Neural crest cell (in vitro differentiated cells): Measurements from ENCODE around the gene SNAPC4. TPM values are rescaled to one million over a fixed set of nuclear protein-coding genes. Genes with fewer than 3 reads are reported as not detected.
A peak's percentile ranks its signal among the peaks of the same experiment; 100 is the strongest.

Experiments
- DNase-seq: peaks from one replicate; pipeline ENCODE4 v3.0.0; 2021; ENCODE audit warnings: low read depth, mixed read lengths, low spot score
- H3K27ac Mint-ChIP-seq: one replicate; pipeline ENCODE4 v1.8.0; 2021; ENCODE audit warnings: mild to moderate bottlenecking, mixed read lengths; ENCODE audit not compliant: unreplicated experiment
- H3K27me3 Mint-ChIP-seq: 2 replicates; pipeline ENCODE4 v1.8.0; 2021; ENCODE audit warnings: low read depth, mild to moderate bottlenecking, mixed read lengths
- H3K36me3 Mint-ChIP-seq: 2 replicates; pipeline ENCODE4 v1.8.0; 2021; ENCODE audit warnings: low read depth, mild to moderate bottlenecking, mixed read lengths
- H3K4me1 Mint-ChIP-seq: 2 replicates; pipeline ENCODE4 v1.8.0; 2021; ENCODE audit warnings: mixed read lengths
- H3K4me3 Mint-ChIP-seq: one replicate; pipeline ENCODE4 v1.8.0; 2021; ENCODE audit warnings: mild to moderate bottlenecking, mixed read lengths
- H3K9me3 Mint-ChIP-seq: 2 replicates; pipeline ENCODE4 v1.8.0; 2021; ENCODE audit warnings: mixed read lengths
- total RNA-seq: library from RNA; stranded (reverse); gene quantifications from 2 replicates; pipeline ENCODE4 v1.2.1, GENCODE V29; 2021
- TF ChIP-seq, protein P1 (sequence below): fragments of 200-600 bp; sonication (generic); conservative IDR thresholded peaks from 2 replicates; pipeline ENCODE4 v1.5.0; 2021; ENCODE audit warnings: antibody characterized with exemption, mild to moderate bottlenecking

The SNAPC4 gene
- total RNA-seq, 1 donor from 2014 or later: 19.0 TPM

DNA sequence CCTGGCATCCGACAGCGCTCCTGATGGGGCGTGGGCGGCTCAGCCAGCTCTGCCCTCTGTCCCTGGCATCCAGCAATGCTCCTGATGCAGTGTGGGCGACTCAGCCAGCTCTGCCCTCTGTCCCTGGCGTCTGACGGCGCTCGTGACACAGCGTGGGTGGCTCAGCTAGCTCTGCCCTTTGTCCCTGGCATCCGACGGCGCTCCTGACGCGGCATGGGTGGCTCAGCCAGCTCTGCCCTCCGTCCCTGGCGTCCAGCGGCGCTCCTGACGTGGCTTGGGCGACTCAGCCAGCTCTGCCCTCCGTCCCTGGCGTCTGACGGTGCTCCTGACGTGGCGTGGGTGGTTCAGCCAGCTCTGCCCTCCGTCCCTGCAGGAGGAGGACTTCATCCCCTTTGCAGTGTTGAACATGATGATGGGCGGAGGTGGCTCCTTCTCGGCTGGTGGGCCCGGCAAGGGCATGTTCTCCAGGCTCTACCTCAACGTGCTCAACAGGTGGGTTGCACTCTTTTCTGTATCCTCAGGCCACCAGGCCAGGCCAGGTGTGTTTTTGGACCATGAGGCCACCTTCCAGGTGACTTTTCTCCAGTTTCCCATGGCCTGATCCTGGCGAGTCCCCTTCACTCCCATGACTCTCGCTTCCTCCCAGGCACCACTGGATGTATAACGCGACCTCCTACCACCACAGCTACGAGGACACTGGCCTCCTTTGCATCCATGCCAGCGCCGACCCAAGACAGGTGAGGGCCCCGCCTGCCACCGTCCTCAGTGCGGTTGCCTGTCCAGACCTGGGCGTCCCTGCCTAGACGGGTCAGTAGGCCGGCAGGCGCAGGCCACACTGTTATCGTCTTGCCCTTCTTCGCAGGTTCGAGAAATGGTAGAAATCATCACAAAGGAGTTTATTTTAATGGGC lies 18.5 kb upstream of the SNAPC4 start:
- TF ChIP-seq, protein P1, sequence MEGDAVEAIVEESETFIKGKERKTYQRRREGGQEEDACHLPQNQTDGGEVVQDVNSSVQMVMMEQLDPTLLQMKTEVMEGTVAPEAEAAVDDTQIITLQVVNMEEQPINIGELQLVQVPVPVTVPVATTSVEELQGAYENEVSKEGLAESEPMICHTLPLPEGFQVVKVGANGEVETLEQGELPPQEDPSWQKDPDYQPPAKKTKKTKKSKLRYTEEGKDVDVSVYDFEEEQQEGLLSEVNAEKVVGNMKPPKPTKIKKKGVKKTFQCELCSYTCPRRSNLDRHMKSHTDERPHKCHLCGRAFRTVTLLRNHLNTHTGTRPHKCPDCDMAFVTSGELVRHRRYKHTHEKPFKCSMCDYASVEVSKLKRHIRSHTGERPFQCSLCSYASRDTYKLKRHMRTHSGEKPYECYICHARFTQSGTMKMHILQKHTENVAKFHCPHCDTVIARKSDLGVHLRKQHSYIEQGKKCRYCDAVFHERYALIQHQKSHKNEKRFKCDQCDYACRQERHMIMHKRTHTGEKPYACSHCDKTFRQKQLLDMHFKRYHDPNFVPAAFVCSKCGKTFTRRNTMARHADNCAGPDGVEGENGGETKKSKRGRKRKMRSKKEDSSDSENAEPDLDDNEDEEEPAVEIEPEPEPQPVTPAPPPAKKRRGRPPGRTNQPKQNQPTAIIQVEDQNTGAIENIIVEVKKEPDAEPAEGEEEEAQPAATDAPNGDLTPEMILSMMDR: no peak
- H3K4me1 Mint-ChIP-seq: no peaks in the 10 kb centered on the region
- no peaks in the 10 kb centered on the region for H3K9me3 Mint-ChIP-seq
- DNase-seq: no peak
- no peak overlapping the region for H3K27ac Mint-ChIP-seq
- no peak overlapping the region for H3K4me3 Mint-ChIP-seq
- peaks cover 6% of the 10 kb centered on the region for H3K36me3 Mint-ChIP-seq
- H3K27me3 Mint-ChIP-seq: no peaks in the 10 kb centered on the region

GRCh38 chr9:136416914-136417313 lies 16.9 kb upstream of the SNAPC4 start:
- H3K27ac Mint-ChIP-seq: peak overlapping the region; percentile 43
- no peaks in the 10 kb centered on the region for H3K9me3 Mint-ChIP-seq
- H3K4me1 Mint-ChIP-seq: peaks cover 3% of the 10 kb centered on the region
- peak overlapping the region; percentile 68 for H3K4me3 Mint-ChIP-seq
- no peaks in the 10 kb centered on the region for H3K27me3 Mint-ChIP-seq
- peaks cover 4% of the 10 kb centered on the region for H3K36me3 Mint-ChIP-seq
- no peak for DNase-seq
- TF ChIP-seq, protein P1: no peak

- H3K4me1 Mint-ChIP-seq: peaks cover 8% of the 10 kb centered on the region
- TF ChIP-seq, protein P1: no peak
- no peak for DNase-seq
- H3K27ac Mint-ChIP-seq: no peak overlapping the region
- peaks cover 4% of the 10 kb centered on the region for H3K36me3 Mint-ChIP-seq
- no peaks in the 10 kb centered on the region for H3K27me3 Mint-ChIP-seq
- H3K9me3 Mint-ChIP-seq: no peaks in the 10 kb centered on the region
- H3K4me3 Mint-ChIP-seq: peak overlapping the region; percentile 68
These were observed 16.5 kb upstream of the SNAPC4 start for GRCh38 chr9:136416427-136416826.

- peak overlapping the region; percentile 68 for H3K4me3 Mint-ChIP-seq
- TF ChIP-seq, protein P1: no peak
- H3K36me3 Mint-ChIP-seq: peaks cover 3% of the 10 kb centered on the region
- DNase-seq: no peak
- H3K9me3 Mint-ChIP-seq: no peaks in the 10 kb centered on the region
- H3K27ac Mint-ChIP-seq: no peak overlapping the region
- no peaks in the 10 kb centered on the region for H3K27me3 Mint-ChIP-seq
- peaks cover 28% of the 10 kb centered on the region for H3K4me1 Mint-ChIP-seq
These were observed 13.0 kb upstream of the SNAPC4 start for GRCh38 chr9:136412962-136413361.

DNA sequence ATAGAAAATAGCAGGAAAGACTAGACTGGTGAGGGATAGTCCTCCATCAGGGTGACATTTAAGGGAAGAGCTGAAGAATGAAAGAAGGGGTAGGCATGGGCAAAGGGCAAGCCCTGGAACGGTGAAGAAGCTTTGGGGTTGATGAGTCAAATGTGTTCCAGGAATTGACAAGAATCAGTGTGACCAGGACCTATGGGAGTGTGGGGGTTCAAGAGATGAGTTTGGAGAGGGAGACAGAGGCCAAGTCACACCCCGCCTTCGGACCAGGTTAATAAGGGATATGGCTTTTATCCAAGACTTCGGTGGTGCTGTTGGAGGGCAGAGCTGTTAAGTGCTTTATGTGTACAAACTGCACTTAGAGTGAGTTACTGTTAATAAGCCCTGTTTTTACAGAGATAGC lies 11.4 kb upstream of the SNAPC4 start:
- Mint-ChIP-seq H3K4me1 (peaks cover 32% of the 10 kb centered on the region), H3K27ac (peak overlapping the region; percentile 84)

More for the DNA sequence above, 11.4 kb upstream of the SNAPC4 start:
- no peaks in the 10 kb centered on the region for H3K27me3 Mint-ChIP-seq
- no peak for DNase-seq
- H3K4me3 Mint-ChIP-seq: peak overlapping the region; percentile 94
- peaks cover 7% of the 10 kb centered on the region for H3K36me3 Mint-ChIP-seq
- no peaks in the 10 kb centered on the region for H3K9me3 Mint-ChIP-seq
- TF ChIP-seq, protein P1: no peak
